NCI-H345 treated with DMSO at 0.1 percent for 48 hours (cell line): ENCODE data around the gene TRHDE.

Source experiments
- DNase-seq: peaks from one replicate; lab custom pipeline; 2025; ENCODE audit not compliant: unreplicated experiment; lab: John Stamatoyannopoulos, UW

TRHDE gene

DNA sequence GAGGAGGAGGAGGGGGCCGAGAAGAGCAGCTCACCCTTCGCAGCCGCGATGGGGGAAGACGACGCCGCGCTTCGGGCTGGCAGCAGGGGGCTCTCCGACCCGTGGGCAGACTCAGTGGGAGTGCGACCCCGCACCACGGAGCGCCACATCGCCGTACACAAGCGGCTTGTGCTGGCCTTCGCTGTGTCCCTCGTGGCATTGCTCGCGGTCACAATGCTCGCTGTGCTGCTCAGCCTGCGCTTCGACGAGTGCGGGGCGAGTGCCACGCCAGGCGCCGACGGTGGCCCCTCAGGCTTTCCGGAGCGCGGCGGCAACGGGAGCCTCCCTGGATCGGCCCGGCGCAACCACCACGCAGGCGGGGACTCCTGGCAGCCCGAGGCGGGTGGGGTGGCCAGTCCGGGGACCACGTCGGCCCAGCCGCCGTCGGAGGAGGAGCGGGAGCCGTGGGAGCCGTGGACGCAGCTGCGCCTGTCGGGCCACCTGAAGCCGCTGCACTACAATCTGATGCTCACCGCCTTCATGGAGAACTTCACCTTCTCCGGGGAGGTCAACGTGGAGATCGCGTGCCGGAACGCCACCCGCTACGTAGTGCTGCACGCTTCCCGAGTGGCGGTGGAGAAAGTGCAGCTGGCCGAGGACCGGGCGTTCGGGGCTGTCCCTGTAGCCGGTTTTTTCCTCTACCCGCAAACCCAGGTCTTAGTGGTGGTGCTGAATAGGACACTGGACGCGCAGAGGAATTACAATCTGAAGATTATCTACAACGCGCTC is 745 bp downstream of the TRHDE start:
- DNase-seq = no peak

GRCh38 chr12:72273499-72273837 is 1.3 kb downstream of the TRHDE start:
- no peak for DNase-seq

- no peak for DNase-seq
Measured at GRCh38 chr12:72273851-72274351, 1.7 kb downstream of the TRHDE start.

GRCh38 chr12:72274931-72275330 is 2.8 kb downstream of the TRHDE start:
- no peak for DNase-seq

- DNase-seq = no peak
Measured at GRCh38 chr12:72275526-72275925, 3.4 kb downstream of the TRHDE start.

DNA sequence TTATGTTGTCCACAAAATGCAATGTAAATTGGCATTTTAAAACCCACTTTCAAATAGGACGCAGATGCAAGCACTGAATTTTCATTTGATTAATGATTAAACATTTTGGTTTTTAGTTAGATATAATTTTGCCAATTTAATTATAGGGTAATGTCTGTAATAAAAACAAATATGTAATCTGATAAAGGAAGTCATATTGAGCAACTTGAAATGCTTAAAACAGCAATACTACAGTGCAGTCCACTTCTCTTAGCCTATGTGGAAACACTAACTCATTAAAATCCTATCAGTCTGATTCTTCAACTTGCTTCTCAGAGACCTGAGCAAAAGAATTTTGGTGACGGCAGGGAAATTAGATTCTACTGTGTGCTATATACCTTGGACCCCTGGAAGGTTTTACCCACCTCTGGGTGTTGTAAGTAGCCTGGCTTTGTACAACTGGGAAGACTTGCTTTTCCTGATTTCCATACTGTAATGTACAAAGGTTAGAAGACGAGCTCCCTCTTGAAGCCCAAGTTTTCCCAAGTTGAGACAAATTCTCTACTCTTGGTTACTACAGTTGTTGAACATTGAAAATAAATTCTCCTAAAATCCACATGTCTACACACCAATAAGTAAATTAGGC is 4.1 kb downstream of the TRHDE start:
- DNase-seq = no peak

GRCh38 chr12:72277415-72277814 is 5.2 kb downstream of the TRHDE start:
- DNase-seq = no peak

- DNase-seq = no peak
Measured at GRCh38 chr12:72278894-72279293, 6.7 kb downstream of the TRHDE start.

- DNase-seq = no peak
Measured at GRCh38 chr12:72281126-72281525, 9.0 kb downstream of the TRHDE start.

DNA sequence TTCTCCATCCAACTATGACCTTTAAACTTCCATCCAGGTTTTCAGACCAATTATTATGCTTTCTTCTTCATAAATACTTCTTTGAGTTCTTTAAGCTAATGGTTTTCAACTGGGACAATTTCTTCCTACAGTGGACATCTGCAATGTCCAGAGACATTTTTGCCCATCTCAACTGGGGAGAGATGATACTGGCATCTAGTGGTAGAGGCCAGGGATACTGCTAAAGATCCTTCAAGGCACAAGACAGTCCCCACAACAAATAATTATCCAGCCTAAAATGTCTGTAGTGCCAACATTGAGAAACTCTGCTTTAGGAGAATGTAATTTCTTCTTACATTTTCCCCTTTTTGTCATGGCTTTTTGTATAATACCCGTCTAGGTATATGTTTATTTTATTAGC is 10.6 kb downstream of the TRHDE start:
- no peak for DNase-seq

DNA sequence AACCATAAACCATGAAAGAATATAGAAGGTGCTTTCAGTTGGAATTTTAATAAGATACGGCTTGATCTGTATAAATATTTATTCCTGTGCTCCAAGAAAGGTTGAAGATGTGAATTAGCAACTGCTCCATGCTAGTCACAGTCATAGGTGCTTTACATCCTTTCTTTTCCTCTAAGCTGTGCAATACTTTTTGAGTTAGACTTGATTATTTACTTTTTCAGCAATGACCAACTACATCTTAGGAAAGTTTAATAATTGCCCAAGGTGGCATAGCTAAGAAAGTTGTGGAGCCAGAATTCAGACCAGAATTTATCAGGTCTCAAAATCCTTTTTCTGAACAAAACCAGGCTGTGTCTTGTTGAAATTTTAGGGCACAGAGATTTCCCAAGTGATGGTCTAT is 13.7 kb downstream of the TRHDE start:
- DNase-seq = no peak

GRCh38 chr12:72286526-72286925 is 14.4 kb downstream of the TRHDE start:
- DNase-seq = no peak

DNA sequence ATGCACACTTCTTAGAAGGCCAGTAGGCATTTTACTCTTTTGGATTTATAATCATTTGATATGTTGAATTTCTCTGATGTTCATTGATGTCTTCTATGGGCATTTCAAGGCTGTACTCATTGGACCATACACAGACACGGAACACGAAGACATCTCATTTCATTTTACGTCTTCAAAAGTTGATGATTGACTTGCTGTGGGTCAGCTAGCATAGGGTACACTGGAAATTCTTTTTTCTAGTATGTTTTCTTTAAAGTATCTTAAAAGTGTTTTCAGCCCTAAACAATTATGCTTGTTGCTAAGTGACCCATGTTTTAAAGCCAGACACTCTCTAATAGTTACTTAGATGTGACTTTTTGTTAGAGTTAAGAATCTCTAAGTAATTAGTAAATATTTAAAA is 16.3 kb downstream of the TRHDE start:
- DNase-seq = no peak

DNA sequence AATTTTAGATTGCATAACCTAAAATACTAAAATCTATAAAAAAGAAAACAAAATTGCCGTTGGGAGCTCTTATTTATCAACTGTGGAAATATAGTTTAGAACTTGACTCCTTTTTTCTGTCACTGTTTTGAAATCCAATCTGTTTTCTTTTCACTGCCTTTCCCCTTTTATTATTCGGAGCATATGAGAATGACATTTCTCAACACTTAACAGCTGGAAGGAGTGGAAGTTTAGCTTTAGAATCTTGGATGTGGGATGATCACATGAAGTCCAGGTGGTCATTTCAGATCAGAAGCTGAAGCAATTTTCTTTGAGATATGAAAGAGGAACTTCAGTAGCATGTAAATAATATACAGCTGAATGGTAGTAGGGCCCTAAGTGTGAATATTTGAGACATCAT is 16.7 kb downstream of the TRHDE start:
- no peak for DNase-seq

DNA sequence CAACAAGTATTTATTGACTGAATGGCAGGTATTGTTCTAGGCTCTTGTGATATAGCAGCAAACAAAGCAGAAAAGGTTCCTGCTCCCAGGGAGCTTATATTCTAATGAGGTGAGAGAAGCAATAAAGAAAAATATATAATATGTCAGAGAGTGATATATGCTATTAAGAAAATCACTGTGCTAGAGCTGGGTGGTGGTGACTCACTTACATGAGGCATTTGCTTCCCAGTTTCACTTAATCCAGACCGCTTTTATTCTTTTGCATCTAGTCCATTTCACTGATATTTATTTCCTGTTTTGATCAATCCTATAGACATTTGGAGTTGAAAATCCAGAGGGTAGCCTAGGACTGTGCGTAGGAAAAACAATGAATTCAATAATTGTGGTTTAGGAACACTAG is 17.5 kb downstream of the TRHDE start:
- no peak for DNase-seq

DNA sequence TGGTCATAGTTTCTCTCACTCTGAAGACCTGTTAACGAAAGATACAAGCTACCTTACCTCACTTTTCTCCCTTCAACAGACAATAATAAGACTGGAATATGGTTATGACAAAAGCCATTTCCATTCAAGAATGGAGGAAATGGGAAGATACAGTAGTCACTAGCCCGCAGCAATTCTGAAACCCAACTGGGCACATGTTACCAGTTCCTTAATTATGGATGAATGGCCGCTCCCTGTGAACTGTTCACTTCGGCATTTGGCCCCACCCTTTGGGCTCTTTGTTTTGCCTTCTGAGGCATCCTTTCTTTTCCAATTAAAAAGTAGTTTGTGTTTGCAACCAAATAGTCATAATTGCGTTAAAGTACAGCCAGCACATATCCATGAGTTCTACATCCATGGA is 19.0 kb downstream of the TRHDE start:
- no peak for DNase-seq

- no peak for DNase-seq
Measured at GRCh38 chr12:72293701-72294100, 21.5 kb downstream of the TRHDE start.

GRCh38 chr12:72295101-72295500 is 22.9 kb downstream of the TRHDE start:
- no peak for DNase-seq

DNA sequence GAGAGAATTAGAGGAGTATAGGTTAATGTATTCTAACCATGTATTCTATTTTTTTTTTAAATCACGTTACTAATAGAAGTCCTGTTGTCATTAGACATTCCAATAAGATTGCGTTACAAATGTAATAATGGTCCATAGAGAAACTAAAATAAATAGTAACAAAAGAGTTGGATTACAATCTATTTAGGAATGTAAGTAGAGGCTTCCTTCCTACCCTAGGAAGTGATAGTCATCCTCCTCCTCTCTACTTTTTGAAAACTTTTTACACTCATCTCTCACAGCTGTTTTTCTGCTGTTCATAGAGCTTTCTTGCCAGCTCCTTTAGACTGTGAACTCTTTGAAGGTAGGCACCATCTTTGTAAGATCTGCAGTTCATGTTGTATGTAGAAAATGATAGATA is 23.6 kb downstream of the TRHDE start:
- no peak for DNase-seq

DNA sequence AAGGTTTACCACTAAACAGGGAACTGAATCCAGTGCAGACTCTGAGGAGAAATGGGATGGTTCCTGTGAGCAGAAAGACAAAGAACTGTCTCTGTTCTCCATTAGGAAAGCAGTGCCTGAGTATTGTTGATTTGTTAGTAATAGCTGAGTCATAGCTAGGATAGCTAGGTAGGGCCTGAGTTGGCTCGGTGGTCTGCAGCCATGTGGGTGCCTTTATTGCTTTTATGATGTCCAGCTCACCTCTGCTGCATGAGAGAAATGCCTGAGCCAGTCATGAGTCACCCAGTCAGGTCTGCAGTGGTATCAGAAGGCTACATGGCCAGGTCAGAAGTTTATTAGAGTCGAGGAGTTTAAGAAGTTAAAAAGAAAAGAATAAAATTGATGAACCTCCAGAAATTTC is 24.2 kb downstream of the TRHDE start:
- DNase-seq = no peak

DNA sequence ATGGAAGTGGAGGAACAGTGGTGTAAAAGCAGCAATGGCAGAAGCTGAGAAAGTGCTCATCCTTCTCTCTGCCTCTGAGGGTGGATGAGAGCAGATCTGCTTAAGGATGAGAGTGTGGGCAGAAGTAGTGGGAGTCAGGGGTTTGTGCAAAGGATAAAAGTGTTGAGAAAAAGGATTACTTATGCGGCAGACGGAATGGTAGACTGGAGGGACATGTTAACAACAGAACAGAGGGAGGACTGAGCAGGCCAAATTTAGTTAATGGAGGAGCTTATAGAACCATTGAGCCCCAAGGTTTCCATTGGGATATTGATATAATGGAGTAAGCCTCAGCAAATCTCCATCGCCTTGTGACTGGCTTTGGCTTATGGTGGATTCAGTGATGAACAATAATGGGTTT is 25.5 kb downstream of the TRHDE start:
- DNase-seq = no peak

- DNase-seq = no peak
Measured at GRCh38 chr12:72300728-72301127, 28.6 kb downstream of the TRHDE start.

GRCh38 chr12:72304751-72305150 is 32.6 kb downstream of the TRHDE start:
- DNase-seq = no peak
